CD4-positive, alpha-beta T cell treated with Interleukin-2 at 100 ng/mL for 4 hours (primary cell): ENCODE measurements around the gene TEX54.

Experiments
- DNase-seq: peaks from one replicate; pipeline ENCODE4 v3.0.0-alpha.2; 2020; ENCODE audit warnings: low spot score

The TEX54 gene

DNA sequence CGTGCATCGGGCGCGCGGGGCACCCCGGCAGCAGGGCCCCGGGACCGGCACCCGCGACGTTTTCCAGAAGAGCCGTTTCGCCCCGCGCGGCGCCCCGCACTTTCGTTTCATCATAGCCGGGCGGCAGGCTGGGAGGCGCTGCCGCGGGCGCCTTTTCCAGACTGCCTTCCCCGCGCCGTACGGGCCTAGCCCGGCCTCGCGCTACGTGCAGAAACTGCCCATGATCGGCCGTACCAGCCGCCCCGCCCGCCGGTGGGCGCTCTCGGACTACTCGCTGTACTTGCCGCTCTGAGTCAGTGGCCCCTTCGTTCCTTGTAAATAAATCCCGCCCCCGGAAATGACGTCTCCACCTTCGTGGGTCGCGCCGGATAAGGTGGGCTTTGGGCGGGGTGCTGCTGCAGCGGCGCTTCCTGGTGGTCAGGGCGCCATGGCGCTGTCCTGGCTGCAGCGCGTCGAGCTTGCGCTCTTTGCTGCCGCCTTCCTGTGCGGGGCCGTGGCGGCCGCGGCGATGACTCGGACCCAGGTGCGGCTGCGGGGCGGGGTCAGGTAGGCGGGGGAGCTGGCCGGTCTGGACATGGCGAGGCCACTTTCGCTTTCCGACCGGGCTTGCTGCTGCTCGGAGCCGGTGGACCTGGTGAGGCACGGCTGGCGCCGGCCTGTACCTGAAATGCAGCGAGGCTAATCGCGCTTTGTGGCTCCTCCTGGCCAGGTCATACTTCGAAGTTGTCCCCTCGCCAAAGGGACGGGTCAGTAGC, 45.5 kb downstream of the TEX54 start, which contains the start of gene TMEM179B:
Gene TMEM179B, plus strand, starts transcription at position 398 of the 755 bp plus-strand sequence. Its CDS starts 30 bp downstream, at position 428.
- peak; percentile 99 for DNase-seq

DNA sequence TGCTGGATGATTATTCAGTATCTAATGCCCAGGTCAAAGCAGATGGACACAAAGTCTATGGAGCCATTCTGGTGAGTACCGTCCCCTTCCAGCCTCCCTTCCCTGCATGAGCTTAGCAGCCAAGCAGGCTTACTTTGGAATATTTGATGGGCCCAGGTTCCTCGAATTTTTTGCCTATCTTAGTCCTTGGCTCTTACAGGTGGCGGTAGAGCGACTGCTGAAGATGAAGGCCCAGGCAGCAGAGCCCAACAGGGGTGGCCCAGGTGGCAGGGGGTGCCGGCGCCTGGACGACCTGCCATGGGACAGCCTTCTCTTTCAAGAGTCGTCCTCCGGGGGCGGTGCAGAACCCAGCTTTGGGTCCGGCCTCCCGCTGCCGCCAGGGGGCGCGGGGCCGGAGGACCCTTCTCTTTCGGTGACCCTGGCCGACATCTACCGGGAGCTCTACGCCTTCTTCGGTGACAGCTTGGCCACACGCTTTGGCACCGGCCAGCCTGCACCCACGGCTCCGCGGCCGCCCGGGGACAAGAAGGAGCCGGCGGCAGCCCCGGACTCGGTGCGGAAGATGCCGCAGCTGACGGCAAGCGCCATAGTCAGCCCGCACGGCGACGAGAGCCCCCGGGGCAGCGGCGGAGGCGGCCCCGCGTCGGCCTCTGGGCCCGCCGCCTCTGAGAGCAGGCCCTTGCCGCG, 46.2 kb downstream of the TEX54 start:
- peak; percentile 87 for DNase-seq

DNA sequence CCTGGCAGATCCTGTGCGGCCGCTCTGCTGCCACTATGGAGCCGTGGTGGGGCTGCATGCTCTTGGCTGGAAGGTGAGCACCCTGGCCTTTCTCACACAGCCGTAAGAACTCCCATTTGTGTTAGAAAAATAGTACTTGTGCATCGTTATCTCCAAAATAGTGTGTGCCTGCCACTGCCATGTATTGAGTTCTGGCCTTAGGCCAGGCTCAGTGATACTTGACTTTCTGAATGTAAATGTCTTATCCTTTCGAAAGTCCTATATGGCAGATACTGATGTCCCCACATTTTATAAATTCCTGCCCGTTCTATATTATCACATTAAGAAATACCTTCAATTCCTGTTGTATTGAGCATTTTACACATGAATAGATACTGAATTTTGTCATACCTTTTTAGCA, 49.9 kb downstream of the TEX54 start:
- no peak for DNase-seq
